HK-2 (cell line): ENCODE data around the gene STIM1.
"Not testable (repeated sequence)": the region's sequence is repeated elsewhere in the genome, so short reads cannot be mapped to it uniquely, and the experiment has no call there.

ENCODE experiments used
- DNase-seq: peaks from one replicate; pipeline ENCODE4 v3.0.0-alpha.2; 2018; ENCODE audit not compliant: unreplicated experiment

The STIM1 gene

DNA sequence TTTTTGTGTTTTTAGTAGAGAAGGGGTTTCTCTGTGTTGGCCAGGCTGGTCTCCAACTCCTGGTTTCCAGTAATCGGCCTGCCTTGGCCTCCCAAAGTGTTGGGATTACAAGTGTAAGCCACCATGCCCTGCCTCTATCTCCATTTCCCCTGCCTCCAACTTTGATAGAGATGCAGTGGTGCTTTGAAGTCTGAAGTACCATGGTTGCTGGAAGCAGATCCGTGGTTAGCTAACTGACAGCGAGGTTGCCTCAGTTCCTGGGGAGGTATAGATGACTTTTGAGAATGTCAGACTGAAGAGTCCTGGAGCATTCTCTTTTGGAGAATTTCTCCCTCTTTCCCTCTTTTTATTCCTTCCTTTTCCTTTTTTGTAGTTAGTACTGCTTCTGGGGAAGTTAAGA, 127.6 kb downstream of the STIM1 start:
- DNase-seq: no peak

DNA sequence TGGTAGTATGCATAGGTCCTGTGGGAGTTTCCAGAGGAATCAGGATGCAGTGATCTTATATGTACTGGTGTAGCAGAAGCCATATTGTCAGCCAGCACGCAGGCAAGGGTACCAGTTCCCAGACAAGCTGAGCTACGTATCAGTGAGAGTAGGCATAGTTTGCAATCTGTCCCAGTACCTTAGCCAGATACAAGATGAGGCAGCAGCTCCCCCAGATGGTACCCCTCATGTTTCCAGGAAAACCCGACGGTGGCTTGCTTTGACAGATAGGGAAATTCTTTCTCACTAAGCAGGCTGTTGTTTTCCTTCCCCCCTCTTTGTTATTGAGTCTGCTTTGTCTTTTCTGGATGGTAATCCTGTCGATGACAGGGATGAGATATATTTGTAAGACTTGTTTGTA, 129.4 kb downstream of the STIM1 start:
- DNase-seq: no peak

DNA sequence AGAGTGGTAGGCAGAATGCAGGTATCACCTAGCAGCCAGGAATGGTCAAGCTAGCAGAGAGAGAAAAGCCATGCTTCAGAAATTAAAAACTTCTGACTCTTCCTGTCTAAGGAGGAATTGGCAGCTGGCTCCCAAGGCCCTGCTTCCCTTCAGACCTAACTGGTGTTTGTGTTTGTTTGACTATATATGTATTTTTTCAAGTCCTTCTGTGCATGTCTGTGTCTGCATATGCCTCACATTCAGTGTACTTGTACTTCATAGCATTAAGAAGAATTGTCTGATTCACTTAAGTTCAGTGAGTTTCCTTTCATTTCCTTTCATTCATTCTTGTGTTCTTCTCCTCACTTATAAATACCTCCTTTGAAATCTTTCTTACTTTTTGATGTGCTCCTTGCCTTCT, 130.2 kb downstream of the STIM1 start:
- DNase-seq: no peak

DNA sequence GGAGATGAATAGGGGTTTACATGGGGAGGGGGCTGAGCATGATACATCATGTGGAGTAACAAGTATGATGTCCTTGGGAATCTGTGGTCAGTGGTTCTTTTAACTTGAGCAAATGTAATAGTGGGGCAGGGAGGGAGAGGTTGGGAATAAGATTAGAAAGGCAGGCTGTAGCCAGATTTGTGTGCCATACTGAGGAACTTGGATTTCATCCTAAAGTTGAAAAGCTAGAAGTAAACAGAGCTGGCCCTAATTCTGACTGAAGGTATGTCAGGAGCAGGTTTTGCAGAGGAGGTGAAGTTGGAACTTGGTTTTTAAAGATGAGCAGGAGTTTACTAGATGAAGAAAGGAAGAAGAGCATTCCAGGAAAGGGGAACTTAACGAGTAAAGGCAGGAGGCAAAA, 130.8 kb downstream of the STIM1 start:
- DNase-seq: no peak

GRCh38 chr11:3989276-3989920, 133.9 kb downstream of the STIM1 start:
- DNase-seq: no peak

- DNase-seq: no peak
These were observed 134.4 kb downstream of the STIM1 start for GRCh38 chr11:3989921-3990290.

GRCh38 chr11:3990406-3990805, 134.9 kb downstream of the STIM1 start:
- DNase-seq: no peak

DNA sequence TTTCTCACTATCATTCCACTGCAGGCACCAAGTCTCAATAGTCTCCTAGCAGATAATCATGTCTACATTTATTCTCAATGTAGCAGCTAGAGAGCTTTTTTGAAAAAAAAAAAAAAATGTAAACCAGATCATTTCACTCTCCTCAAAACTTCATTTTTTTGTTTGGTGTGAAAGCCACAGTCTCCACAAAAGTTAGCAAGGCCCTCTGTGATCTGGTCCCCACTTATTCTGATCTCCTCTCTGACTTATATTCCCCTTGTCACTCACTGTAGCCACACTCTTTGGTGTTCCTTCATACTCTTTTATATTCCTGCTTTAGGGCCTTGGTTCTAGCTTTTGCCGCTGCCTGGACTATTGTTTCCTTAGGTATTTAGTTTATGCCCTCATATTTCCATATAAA, 137.5 kb downstream of the STIM1 start:
- DNase-seq: no peak

GRCh38 chr11:3994030-3994640, 138.7 kb downstream of the STIM1 start:
- DNase-seq: no peak

- no peak for DNase-seq
These were observed 139.8 kb downstream of the STIM1 start for GRCh38 chr11:3995307-3995706.

GRCh38 chr11:3995949-3996554, 140.6 kb downstream of the STIM1 start:
- DNase-seq: no peak

DNA sequence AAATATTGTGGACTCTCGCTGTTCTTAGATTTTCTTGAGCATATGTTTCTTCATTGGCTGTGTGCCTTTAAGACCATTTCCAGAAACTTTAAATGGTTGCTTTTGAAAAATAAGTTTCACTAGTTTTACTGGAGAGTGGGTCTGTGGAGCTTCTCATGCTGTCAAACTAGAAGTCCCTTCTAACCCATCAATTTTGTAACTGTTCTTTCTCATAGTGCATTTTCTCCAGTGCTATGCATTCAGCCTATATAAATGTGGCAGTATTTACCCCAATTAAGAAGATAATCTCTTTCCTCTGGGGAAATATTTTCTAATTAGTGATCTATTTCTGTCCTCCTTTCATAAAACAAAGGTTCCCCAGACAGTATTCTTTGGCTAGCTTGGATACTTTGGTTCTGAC, 141.2 kb downstream of the STIM1 start:
- no peak for DNase-seq

DNA sequence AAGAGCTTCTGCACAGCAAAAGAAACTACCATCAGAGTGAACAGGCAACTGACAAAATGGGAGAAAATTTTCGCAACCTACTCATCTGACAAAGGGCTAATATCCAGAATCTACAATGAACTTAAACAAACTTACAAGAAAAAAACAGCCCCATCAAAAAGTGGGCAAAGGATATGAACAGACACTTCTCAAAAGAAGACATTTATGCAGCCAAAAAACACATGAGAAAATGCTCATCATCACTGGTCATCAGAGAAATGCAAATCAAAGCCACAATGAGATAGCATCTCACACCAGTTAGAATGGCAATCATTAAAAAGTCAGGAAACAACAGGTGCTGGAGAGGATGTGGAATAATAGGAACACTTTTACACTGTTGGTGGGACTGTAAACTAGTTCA, 149.3 kb downstream of the STIM1 start:
- not testable (repeated sequence) for DNase-seq

GRCh38 chr11:4006946-4007680, 151.6 kb downstream of the STIM1 start:
- DNase-seq: no peak

DNA sequence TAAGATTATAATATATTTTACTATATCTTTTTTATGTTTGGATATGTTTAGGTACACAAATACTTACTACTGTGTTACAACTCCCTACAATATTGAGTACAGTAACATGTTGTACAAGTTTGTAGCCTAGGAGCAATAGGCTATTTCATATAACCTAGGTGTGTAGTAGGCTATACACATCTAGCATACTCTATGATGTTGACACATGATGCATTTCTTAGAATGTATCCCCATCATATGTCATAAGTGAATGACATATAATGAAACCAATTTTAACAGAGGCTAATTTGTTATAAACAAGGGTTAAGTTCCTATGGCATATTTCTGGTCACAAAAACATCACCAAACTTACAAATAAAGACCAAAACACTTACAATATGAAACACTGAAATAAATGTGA, 152.7 kb downstream of the STIM1 start:
- DNase-seq: no peak

- DNase-seq: not testable (repeated sequence)
These were observed 161.1 kb downstream of the STIM1 start for GRCh38 chr11:4016602-4017001.

- no peak for DNase-seq
These were observed 161.7 kb downstream of the STIM1 start for GRCh38 chr11:4017129-4017528.

DNA sequence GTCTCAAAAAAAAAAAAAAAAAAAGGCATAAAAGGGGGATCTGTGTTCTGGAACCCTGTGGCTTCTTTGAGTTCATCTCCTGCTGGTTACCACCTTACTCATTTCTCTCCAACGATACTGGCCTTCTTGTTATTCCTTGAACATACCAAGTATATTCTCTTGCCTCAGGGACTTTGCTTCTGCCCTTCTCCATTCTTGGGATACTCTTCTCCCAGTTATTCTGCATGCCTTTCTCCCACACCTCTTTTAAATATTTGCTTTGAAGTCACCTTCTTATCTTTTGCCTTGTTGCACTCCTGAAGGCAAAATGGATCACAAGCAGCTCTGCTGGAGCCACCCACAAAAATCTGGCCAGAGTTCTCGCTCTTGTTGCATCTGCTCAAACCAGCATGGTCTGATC, 163.2 kb downstream of the STIM1 start:
- DNase-seq: no peak

GRCh38 chr11:4019891-4020290, 164.4 kb downstream of the STIM1 start:
- DNase-seq: no peak

DNA sequence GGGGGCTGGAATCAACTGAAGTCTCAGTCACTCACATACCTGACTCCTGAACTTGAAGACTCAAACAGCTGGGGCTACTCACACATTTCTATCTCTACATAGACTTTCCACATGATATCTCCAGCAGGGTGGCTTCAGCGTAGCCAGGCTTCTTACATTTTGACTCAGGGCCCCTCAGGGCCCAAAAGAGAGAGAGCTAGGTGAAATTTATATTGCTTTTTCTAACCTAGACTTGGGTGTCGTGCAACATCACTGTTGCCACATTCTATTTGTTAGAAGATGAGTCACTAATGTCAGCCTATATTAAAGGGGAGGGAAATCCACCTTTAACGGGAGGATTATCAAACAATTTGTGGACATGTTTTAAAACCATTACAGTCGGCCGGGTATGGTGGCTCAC, 167.2 kb downstream of the STIM1 start:
- DNase-seq: no peak

- DNase-seq: no peak
These were observed 169.9 kb downstream of the STIM1 start for GRCh38 chr11:4025248-4025966.

DNA sequence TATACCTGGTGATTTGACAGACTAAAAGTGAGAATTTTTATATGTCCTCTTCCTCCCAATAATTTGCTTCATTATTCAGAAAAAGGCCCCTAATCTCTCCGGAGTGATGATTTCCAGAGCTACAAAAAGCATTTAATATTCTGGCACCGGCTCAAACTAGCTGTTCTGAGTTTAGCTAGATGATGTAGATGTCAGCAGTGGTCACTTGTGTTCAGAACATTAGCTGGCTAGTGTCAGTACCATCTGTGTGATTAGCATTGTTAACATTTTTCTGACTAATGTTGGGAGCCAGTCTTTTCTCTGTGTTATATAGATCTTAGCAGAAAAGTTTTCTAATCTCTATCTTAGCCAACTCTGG, 170.5 kb downstream of the STIM1 start:
- DNase-seq: no peak
